Esophagus muscularis mucosa (tissue), 4 donors: Measurements from ENCODE around the gene LPAR1. TPM values are rescaled to one million over a fixed set of nuclear protein-coding genes. Genes with fewer than 3 reads are reported as not detected.

Source experiments
- DNase-seq: peaks from one replicate; pipeline ENCODE4 v3.0.0-alpha.2; 2017; ENCODE audit errors: extremely low spot score
- H3K27ac ChIP-seq, 4 donors: fragments of 200-600 bp; sonication (generic); replicated peaks in 1 of 4; 1 replicate in 3 of 4; 2 replicates in 1 of 4; pipeline ENCODE4 v1.5.1; 2016 to 2019; ENCODE audit warnings: mild to moderate bottlenecking in 1 of 4
- H3K27me3 ChIP-seq, 4 donors: fragments of 200-600 bp; sonication (generic); one replicate each; pipeline versions ENCODE4 v1.5.1 to v1.6.0; 2016 to 2019
- H3K36me3 ChIP-seq, 4 donors: fragments of 200-600 bp; sonication (generic); one replicate each; pipeline ENCODE4 v1.5.1; 2016 to 2019
- H3K4me1 ChIP-seq, 4 donors: fragments of 200-600 bp; sonication (generic); one replicate each; pipeline ENCODE4 v1.5.1; 2016 to 2019
- H3K4me3 ChIP-seq, 4 donors: fragments of 200-600 bp; sonication (generic); 1 replicate in 2 of 4; 2 replicates in 2 of 4; pipeline ENCODE4 v1.5.1; 2016 to 2019; ENCODE audit warnings: mild to moderate bottlenecking in 4 of 4, moderate library complexity in 1 of 4
- H3K9me3 ChIP-seq, 4 donors: fragments of 200-600 bp; sonication (generic); 1 replicate in 3 of 4; 2 replicates in 1 of 4; pipeline ENCODE4 v1.5.1; 2016 to 2019
- CTCF ChIP-seq, 3 experiments: fragments of 200-600 bp in 2 of 3; fragments of 450-650 bp in 1 of 3; sonication (generic) in 2 of 3; IDR thresholded peaks; one replicate each; pipeline ENCODE4 v1.5.1; 2017 to 2019; ENCODE audit warnings: antibody characterized with exemption in 3 of 3, mild to moderate bottlenecking in 2 of 3, moderate library complexity in 1 of 3
- EP300 ChIP-seq: sonication (generic); formaldehyde crosslinking; IDR thresholded peaks from one replicate; pipeline ENCODE4 v1.6.1; 2017; ENCODE audit warnings: antibody characterized with exemption
- POLR2A ChIP-seq: fragments of 450-650 bp; IDR thresholded peaks from one replicate; pipeline ENCODE4 v1.6.1; 2017; ENCODE audit warnings: antibody characterized with exemption, moderate library complexity, mild to moderate bottlenecking, low read depth
- POLR2AphosphoS5 ChIP-seq, 2 donors: sonication (generic); formaldehyde crosslinking; IDR thresholded peaks; one replicate each; pipeline ENCODE4 v1.6.1; 2017; ENCODE audit warnings: antibody characterized with exemption in 2 of 2
- whole genome bisulfite sequencing: methylation state at CpG from one replicate; pipeline ENCODE4 v1.1.5; 2018; 5-methylcytosine and 5-hydroxymethylcytosine counted together
- intact Hi-C: fragments of 100-400 bp; cut with DNase I; formaldehyde crosslinking; loops from one replicate; pipeline ENCODE4 v1.15.1; 2023
- total RNA-seq, 4 donors: library from RNA; depleted of rRNA; stranded (reverse); fragments of >200 nt; gene quantifications; one replicate each; pipeline versions ENCODE4 v1.1.0 to v1.2.1, GENCODE V29; 2016

Gene LPAR1
- total RNA-seq, 4 donors from 2014 or later = 34.1 to 55.5 (median 48.8) TPM

GRCh38 chr9:111016016-111016415, 22.3 kb downstream of the LPAR1 start:
- peaks cover 0 to 12% (median 2%) of the 10 kb centered on the region in 4 donors for H3K4me1 ChIP-seq
- H3K27me3 ChIP-seq = no peaks in the 10 kb centered on the region
- no peak overlapping the region for H3K27ac ChIP-seq
- 50% methylated on average over 1 of the region's 1 CpG for WGBS
- intact Hi-C loops = no loop called here
- no peak overlapping the region for H3K4me3 ChIP-seq
- H3K36me3 ChIP-seq = no peaks in the 10 kb centered on the region
- H3K9me3 ChIP-seq = no peaks in the 10 kb centered on the region
- DNase-seq = no peak
- TF ChIP-seq CTCF (IDR thresholded peaks at IDR 0.05) = no peak
- TF ChIP-seq EP300 = no peak
- TF ChIP-seq POLR2A = no peak
- TF ChIP-seq POLR2AphosphoS5 (IDR thresholded peaks at IDR 0.05) = no peak

GRCh38 chr9:111013707-111014106, 24.6 kb downstream of the LPAR1 start:
- Histone ChIP-seq H3K9me3 (no peaks in the 10 kb centered on the region), H3K27me3 (no peaks in the 10 kb centered on the region), H3K4me1 (peaks cover 0 to 12% (median 2%) of the 10 kb centered on the region in 4 donors), H3K4me3 (no peak overlapping the region), H3K27ac (no peak overlapping the region), H3K36me3 (no peaks in the 10 kb centered on the region)
- TF ChIP-seq CTCF (IDR thresholded peaks at IDR 0.05) = no peak
- TF ChIP-seq EP300 = no peak
- no peak for DNase-seq
- intact Hi-C loops = no loop called here
- WGBS = 93% methylated on average over 1 of the region's 1 CpG

- Histone ChIP-seq H3K36me3 (no peaks in the 10 kb centered on the region), H3K27ac (no peak overlapping the region), H3K9me3 (no peaks in the 10 kb centered on the region), H3K27me3 (no peaks in the 10 kb centered on the region), H3K4me3 (no peak overlapping the region), H3K4me1 (peaks cover 0 to 12% (median 2%) of the 10 kb centered on the region in 4 donors)
- TF ChIP-seq CTCF (IDR thresholded peaks at IDR 0.05) = no peak
- TF ChIP-seq POLR2AphosphoS5 (IDR thresholded peaks at IDR 0.05) = no peak
- intact Hi-C loops = no loop called here
- DNase-seq = no peak
- WGBS = 96% methylated on average over 1 of the region's 1 CpG
These were observed 25.0 kb downstream of the LPAR1 start for GRCh38 chr9:111013250-111013649.

GRCh38 chr9:111008158-111009075, 29.9 kb downstream of the LPAR1 start:
- 86% methylated on average over 7 of the region's 7 CpGs for WGBS

More at GRCh38 chr9:111008158-111009075, 29.9 kb downstream of the LPAR1 start:
- no peaks in the 10 kb centered on the region for H3K27me3 ChIP-seq
- no peak overlapping the region for H3K27ac ChIP-seq
- no peak for DNase-seq
- intact Hi-C loops = no loop called here
- no peaks in the 10 kb centered on the region for H3K36me3 ChIP-seq
- TF ChIP-seq CTCF (IDR thresholded peaks at IDR 0.05) = no peak
- H3K9me3 ChIP-seq = no peaks in the 10 kb centered on the region
- no peak overlapping the region for H3K4me3 ChIP-seq
- peaks cover 0 to 4% (median 0%) of the 10 kb centered on the region in 4 donors for H3K4me1 ChIP-seq
